ENCODE data around the gene ATN1. TPM values are rescaled to one million over a fixed set of nuclear protein-coding genes. Genes with fewer than 3 reads are reported as not detected.
A peak's percentile ranks its signal among the peaks of the same experiment; 100 is the strongest.
"Not testable (repeated sequence)": the region's sequence is repeated elsewhere in the genome, so short reads cannot be mapped to it uniquely, and the experiment has no call there.

ATN1 gene
- total RNA-seq, 1 donor from 2014 or later = 123 TPM

DNA sequence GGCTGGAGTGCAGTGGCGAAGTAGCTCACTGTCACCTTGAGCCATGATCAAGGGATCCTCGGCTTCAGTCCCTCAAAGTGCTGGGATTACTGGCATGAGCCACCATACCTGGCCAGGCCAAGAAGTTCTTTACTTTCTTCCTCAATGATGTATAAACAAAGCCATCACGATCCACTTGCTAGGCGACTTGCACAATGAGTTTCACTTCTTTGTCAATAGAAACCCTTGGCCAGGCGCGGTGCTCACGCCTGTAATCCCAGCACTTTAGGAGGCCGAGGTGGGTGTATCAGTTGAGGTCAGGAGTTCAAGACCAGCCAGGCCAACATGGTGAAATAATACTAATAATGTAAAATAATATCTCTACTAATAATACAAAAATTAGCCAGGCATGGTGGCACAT lies 40.3 kb upstream of the ATN1 start:
- Histone ChIP-seq H3K27me3 (ENCODE audit: low read depth) (no peaks in the 10 kb centered on the region), H3K4me3 (no peak overlapping the region), H3K4me1 (peaks cover 32% of the 10 kb centered on the region), H3K27ac (peak overlapping the region; percentile 79), H3K9me3 (no peaks in the 10 kb centered on the region), H3K36me3 (peaks cover 22% of the 10 kb centered on the region)
- peak; percentile 5 to 43 for ATAC-seq
- TF ChIP-seq, protein P1, sequence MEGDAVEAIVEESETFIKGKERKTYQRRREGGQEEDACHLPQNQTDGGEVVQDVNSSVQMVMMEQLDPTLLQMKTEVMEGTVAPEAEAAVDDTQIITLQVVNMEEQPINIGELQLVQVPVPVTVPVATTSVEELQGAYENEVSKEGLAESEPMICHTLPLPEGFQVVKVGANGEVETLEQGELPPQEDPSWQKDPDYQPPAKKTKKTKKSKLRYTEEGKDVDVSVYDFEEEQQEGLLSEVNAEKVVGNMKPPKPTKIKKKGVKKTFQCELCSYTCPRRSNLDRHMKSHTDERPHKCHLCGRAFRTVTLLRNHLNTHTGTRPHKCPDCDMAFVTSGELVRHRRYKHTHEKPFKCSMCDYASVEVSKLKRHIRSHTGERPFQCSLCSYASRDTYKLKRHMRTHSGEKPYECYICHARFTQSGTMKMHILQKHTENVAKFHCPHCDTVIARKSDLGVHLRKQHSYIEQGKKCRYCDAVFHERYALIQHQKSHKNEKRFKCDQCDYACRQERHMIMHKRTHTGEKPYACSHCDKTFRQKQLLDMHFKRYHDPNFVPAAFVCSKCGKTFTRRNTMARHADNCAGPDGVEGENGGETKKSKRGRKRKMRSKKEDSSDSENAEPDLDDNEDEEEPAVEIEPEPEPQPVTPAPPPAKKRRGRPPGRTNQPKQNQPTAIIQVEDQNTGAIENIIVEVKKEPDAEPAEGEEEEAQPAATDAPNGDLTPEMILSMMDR (IDR thresholded peaks at IDR 0.05) = no peak
- DNase-seq = peak; percentile 77
- intact Hi-C loops (cut with DNase I) = no loop called here

DNA sequence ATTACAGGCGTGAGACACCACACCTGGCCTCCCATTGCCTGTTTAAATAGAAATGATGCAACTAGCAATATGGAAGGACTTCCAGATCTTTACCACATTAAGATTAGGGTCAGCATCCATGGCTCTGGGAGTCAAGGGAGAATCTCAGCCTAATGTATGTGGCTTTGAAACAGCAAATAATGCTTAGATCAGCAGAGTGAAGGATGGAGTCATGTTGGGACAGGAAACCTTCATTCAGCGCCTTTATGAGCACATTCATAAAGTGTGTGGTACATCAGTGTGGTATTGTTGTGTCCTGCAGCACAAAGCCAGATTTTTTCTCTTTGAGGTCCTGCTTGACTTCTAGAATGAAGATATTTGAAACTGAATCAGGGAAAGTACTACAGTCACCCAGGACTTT lies 39.4 kb upstream of the ATN1 start:
- Histone ChIP-seq H3K4me3 (no peak overlapping the region), H3K9me3 (no peaks in the 10 kb centered on the region), H3K27me3 (ENCODE audit: low read depth) (no peaks in the 10 kb centered on the region), H3K36me3 (peaks cover 21% of the 10 kb centered on the region), H3K4me1 (peaks cover 32% of the 10 kb centered on the region), H3K27ac (no peak overlapping the region)
- intact Hi-C loops (cut with DNase I) = no loop called here
- ATAC-seq (no peak), DNase-seq (no peak)
- TF ChIP-seq, protein P1 (IDR thresholded peaks at IDR 0.05) = no peak

DNA sequence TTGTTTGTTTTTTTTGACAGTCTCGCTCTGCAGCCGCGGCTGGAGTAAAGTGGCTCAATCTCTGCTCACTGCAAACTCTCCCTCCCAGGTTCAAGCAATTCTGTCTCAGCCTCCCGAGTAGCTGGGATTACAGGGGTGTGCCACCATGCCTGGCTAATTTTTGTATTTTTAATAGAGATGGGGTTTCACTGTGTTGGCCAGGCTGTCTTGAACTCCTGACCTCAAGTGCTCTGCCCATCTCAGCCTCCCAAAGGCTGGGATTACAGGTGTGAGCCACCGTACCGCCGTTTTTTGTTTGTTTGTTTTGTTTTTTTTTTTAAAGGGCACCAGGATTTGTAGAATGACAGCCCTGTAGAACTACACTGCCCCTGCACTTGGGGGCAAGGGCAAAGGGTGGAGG lies 39.0 kb upstream of the ATN1 start:
- Histone ChIP-seq H3K36me3 (peaks cover 17% of the 10 kb centered on the region), H3K4me1 (peaks cover 32% of the 10 kb centered on the region)
- H3K9me3 ChIP-seq; ATAC-seq; H3K4me3 ChIP-seq; intact Hi-C loops (cut with DNase I); DNase-seq; H3K27me3 ChIP-seq (ENCODE audit: low read depth); H3K27ac ChIP-seq: not testable (repeated sequence)

DNA sequence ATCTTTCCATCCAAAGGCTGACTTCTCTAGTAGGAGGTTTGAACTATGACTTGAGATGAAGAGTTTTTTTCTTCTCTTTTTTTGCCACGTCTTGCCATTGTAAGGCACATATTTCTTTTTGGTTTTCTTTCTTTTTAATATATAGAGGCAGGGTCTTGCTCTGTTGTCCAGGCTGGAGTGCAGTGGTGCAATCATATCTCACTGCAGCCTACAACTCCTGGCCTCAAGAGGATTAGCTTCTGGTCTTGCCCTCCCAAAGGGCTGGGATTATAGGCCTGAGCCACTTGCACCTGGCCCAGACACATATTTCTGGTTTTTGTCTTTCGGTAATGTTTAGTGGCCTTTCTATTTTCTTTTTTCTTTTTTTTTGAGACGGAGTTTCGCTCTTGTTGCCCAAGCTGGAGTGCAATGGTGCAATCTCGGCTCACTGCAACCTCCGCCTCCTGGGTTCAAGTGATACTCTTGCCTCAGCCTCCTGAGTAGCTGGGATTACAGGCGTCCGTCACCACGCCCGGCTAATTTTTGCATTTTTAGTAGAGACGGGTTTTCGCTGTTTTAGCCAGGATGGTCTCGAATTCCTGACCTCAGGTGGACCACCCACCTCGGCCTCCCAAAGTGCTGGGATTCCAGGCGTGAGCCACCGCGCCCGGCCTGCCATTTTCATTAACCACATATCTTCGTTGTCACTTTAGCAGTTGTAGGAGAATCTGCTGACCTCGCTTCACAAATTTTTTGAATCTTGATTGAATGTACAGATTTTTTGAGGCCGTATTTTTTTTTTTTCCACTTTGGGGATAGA lies 37.8 kb upstream of the ATN1 start:
- ATAC-seq; DNase-seq; H3K36me3 ChIP-seq; H3K4me3 ChIP-seq; H3K9me3 ChIP-seq; intact Hi-C loops (cut with DNase I); H3K27me3 ChIP-seq (ENCODE audit: low read depth): not testable (repeated sequence)
- Histone ChIP-seq H3K4me1 (peaks cover 32% of the 10 kb centered on the region), H3K27ac (peak overlapping the region; percentile 94)

DNA sequence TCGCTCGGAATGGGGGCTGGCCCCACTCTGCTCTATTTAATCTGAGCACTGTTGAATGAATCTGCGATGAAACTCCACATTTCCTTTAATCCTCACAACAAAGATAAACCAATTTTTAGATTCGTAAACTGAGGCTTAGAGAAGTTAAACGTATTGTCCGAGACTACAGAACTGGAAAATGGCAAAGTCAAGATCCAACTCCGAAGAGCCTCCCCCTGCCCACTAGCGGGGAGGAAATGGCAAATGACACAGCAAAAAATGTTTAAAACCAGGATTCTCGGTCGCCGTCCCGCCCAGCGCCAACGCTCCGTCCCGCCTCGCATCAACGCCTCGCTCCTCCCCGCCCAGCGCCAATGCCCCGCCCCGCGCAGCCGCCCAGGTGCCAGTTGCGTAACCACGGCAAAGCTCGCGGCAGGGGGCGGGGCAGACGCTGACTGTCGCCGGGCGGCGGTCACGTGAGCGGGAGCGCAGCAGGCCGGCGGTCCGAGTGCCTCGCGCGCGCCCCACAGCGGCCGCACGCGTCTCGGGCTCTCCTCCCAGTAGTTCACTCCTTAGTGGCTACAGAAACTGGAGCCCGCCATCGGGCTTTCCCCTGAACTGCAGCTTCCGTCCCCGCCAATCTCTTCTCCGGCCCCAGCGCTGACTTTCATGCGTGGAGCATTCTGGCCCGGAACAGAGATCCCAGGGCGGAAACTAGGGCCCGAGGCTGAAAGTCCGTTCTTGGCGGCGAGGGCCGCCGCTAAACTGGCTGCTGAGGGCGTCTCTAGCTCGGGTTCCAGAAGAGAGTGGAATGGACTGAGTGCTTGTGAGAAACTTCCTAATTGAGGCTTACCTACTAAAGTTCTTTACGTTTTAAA lies 36.7 kb upstream of the ATN1 start:
- no peaks in the 10 kb centered on the region for H3K27me3 ChIP-seq (ENCODE audit: low read depth)
- DNase-seq (peak; percentile 99), ATAC-seq (peak; percentile 98 to 100)
- peaks cover 32% of the 10 kb centered on the region for H3K4me1 ChIP-seq
- H3K9me3 ChIP-seq = no peaks in the 10 kb centered on the region
- TF ChIP-seq, protein P1 (IDR thresholded peaks at IDR 0.05) = peak; percentile 91
- H3K36me3 ChIP-seq = no peaks in the 10 kb centered on the region
- intact Hi-C loops (cut with DNase I) = no loop called here
- H3K4me3 ChIP-seq = peak overlapping the region; percentile 61
- H3K27ac ChIP-seq = peak overlapping the region; percentile 94

DNA sequence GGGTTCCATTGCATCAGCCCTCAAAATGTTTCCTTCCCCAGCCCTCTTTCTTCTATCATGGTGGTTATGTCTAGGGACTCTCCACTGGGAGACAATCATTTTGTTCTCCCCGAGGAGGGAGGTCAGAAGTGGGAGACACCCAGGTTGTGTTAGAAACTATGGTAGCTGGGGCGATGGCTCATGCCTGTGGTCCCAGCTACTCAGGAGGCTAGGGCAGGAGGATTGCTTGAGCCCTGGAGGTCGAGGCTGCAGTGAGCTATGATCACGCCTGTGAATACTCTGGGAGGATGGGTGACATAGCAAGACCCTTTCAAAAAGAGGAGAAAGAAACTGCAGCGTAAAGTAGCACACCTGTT lies 36.1 kb upstream of the ATN1 start:
- DNase-seq (no peak), ATAC-seq (peak; percentile 0 to 4)
- H3K27ac ChIP-seq = peak overlapping the region; percentile 94
- TF ChIP-seq, protein P1 (IDR thresholded peaks at IDR 0.05) = no peak
- no peaks in the 10 kb centered on the region for H3K36me3 ChIP-seq
- intact Hi-C loops (cut with DNase I) = no loop called here
- no peaks in the 10 kb centered on the region for H3K9me3 ChIP-seq
- H3K27me3 ChIP-seq (ENCODE audit: low read depth) = no peaks in the 10 kb centered on the region
- H3K4me1 ChIP-seq = peaks cover 32% of the 10 kb centered on the region
- peak overlapping the region; percentile 61 for H3K4me3 ChIP-seq

DNA sequence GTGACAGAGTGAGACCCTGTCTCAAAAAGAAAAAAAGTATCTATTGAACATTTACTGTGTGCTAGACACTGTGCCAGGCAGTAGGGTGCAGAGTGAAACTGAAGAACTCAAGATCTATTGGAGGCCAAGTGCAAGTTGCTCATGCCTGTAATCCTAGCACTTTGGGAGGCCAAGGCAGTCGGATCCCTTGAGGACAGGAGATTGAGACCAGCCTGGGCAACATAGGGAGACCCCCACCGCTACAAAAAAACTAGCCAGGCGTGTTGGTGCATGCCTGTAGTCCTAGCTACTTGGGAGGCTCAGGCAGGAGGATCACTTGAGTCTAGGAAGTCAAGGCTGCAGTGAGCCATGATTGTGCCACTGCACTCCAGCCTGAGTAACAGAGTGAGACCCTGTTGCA lies 35.1 kb upstream of the ATN1 start:
- H3K27me3 ChIP-seq (ENCODE audit: low read depth); ATAC-seq; H3K4me3 ChIP-seq; intact Hi-C loops (cut with DNase I); DNase-seq; H3K9me3 ChIP-seq; H3K27ac ChIP-seq; H3K36me3 ChIP-seq: not testable (repeated sequence)
- peaks cover 23% of the 10 kb centered on the region for H3K4me1 ChIP-seq

All from lower lobe of right lung (tissue), 2 donors.